Testis (tissue), 3 donors: Measurements from ENCODE around the gene ADCY10. TPM values are rescaled to one million over a fixed set of nuclear protein-coding genes. Genes with fewer than 3 reads are reported as not detected.
"Not testable (repeated sequence)": the region's sequence is repeated elsewhere in the genome, so short reads cannot be mapped to it uniquely, and the experiment has no call there.

Experiments
- DNase-seq: peaks from one replicate; pipeline ENCODE4 v3.0.0-alpha.2; 2019
- H3K27ac ChIP-seq, 2 donors: fragments of 200-600 bp; sonication (generic); one replicate each; pipeline ENCODE4 v1.5.1; 2019
- H3K27me3 ChIP-seq: fragments of 200-600 bp; sonication (generic); one replicate; pipeline ENCODE4 v1.5.1; 2019
- H3K36me3 ChIP-seq: fragments of 200-600 bp; sonication (generic); one replicate; pipeline ENCODE4 v1.5.1; 2017; ENCODE audit warnings: low read depth; ENCODE audit errors: missing control alignments
- H3K4me1 ChIP-seq: fragments of 200-600 bp; sonication (generic); one replicate; pipeline ENCODE4 v1.5.1; 2019
- H3K4me3 ChIP-seq, 2 donors: fragments of 200-600 bp; sonication (generic); one replicate each; pipeline ENCODE4 v1.5.1; 2017 to 2019
- H3K9me3 ChIP-seq: fragments of 200-600 bp; sonication (generic); one replicate; pipeline ENCODE4 v1.5.1; 2017
- CTCF ChIP-seq, 3 experiments: fragments of 450-650 bp in 2 of 3; fragments of 200-600 bp in 1 of 3; sonication (generic) in 1 of 3; IDR thresholded peaks; one replicate each; pipeline ENCODE4 v1.5.1; 2016 to 2019; ENCODE audit warnings: antibody characterized with exemption in 3 of 3, mild to moderate bottlenecking in 2 of 3, moderate library complexity in 1 of 3
- POLR2A ChIP-seq: fragments of 450-650 bp; IDR thresholded peaks from one replicate; pipeline ENCODE4 v1.6.1; 2017; ENCODE audit warnings: antibody characterized with exemption, mild to moderate bottlenecking, moderate library complexity
- WGBS, 2 donors: methylation state at CpG; one replicate each; pipeline ENCODE4 v1.1.5; 2018; 5-methylcytosine and 5-hydroxymethylcytosine counted together
- intact Hi-C: fragments of 100-400 bp; cut with DNase I; formaldehyde crosslinking; loops from one replicate; pipeline ENCODE4 v1.15.1; 2023; ENCODE audit warnings: low total_unique reads
- polyA plus RNA-seq: library from polyadenylated mRNA; stranded (reverse); fragments of 350-450 nt; fragmentation: Illumina TruSeq; extraction: RNeasy Lipid Tissue Mini Kit (QIAGEN cat#74804); gene quantifications from one replicate; pipeline ENCODE4 v1.2.3, GENCODE V29; 2014; ENCODE audit warnings: low read depth, low replicate concordance; ENCODE audit not compliant: insufficient read depth
- total RNA-seq, 2 donors: library from RNA; depleted of rRNA; stranded (reverse); fragments of >200 nt; gene quantifications; one replicate each; pipeline ENCODE4 v1.2.3, GENCODE V29; 2016

ADCY10 gene
- total and polyA plus RNA-seq, 3 donors from 2014 or later: 9.4 to 49.7 (median 24.6) TPM

- Histone ChIP-seq H3K9me3 (no peaks in the 10 kb centered on the region), H3K4me3 (no peak overlapping the region), H3K36me3 (no peaks in the 10 kb centered on the region), H3K4me1 (no peaks in the 10 kb centered on the region), H3K27me3 (no peaks in the 10 kb centered on the region), H3K27ac (no peak overlapping the region)
- TF ChIP-seq POLR2A (no peak), CTCF (IDR thresholded peaks at IDR 0.05) (no peak)
- intact Hi-C loops: no loop called here
- no peak for DNase-seq
Observed at GRCh38 chr1:167871331-167871730, 42.6 kb downstream of the ADCY10 start.

GRCh38 chr1:167869157-167870001, 44.6 kb downstream of the ADCY10 start:
- H3K4me3 ChIP-seq, H3K36me3 ChIP-seq, H3K27me3 ChIP-seq, intact Hi-C loops, H3K9me3 ChIP-seq, H3K4me1 ChIP-seq, DNase-seq, H3K27ac ChIP-seq: not testable (repeated sequence)
- WGBS, 2 donors: 69 to 73% methylated on average over 16 of the region's 16 CpGs

GRCh38 chr1:167866739-167867414, 47.1 kb downstream of the ADCY10 start:
- H3K4me3 ChIP-seq, DNase-seq, H3K36me3 ChIP-seq, H3K9me3 ChIP-seq, intact Hi-C loops, H3K27ac ChIP-seq, H3K27me3 ChIP-seq, H3K4me1 ChIP-seq: not testable (repeated sequence)
- 88 to 92% methylated on average over 7 to 8 of the region's 8 CpGs for WGBS, 2 donors

- intact Hi-C loops, H3K36me3 ChIP-seq, H3K27me3 ChIP-seq, H3K27ac ChIP-seq, H3K4me3 ChIP-seq, H3K4me1 ChIP-seq, DNase-seq, H3K9me3 ChIP-seq: not testable (repeated sequence)
- WGBS, 2 donors: 77 to 88% methylated on average over 2 of the region's 2 CpGs
Observed at GRCh38 chr1:167866326-167866725, 47.6 kb downstream of the ADCY10 start.

- not testable (repeated sequence) for H3K9me3 ChIP-seq, H3K27me3 ChIP-seq
- WGBS, 2 donors: 92 to 96% methylated on average over 10 of the region's 10 CpGs
Observed at GRCh38 chr1:167865804-167866308, 48.1 kb downstream of the ADCY10 start.

GRCh38 chr1:167865193-167865592, 48.7 kb downstream of the ADCY10 start:
- H3K27me3 ChIP-seq, H3K4me1 ChIP-seq, H3K27ac ChIP-seq, H3K4me3 ChIP-seq, intact Hi-C loops, DNase-seq, H3K36me3 ChIP-seq, H3K9me3 ChIP-seq: not testable (repeated sequence)

More at GRCh38 chr1:167865804-167866308, 48.1 kb downstream of the ADCY10 start:
- H3K27ac ChIP-seq, H3K4me1 ChIP-seq, H3K36me3 ChIP-seq, H3K4me3 ChIP-seq, DNase-seq, intact Hi-C loops: not testable (repeated sequence)

- Histone ChIP-seq H3K27ac (no peak overlapping the region), H3K9me3 (no peaks in the 10 kb centered on the region), H3K36me3 (no peaks in the 10 kb centered on the region), H3K4me1 (no peaks in the 10 kb centered on the region), H3K27me3 (no peaks in the 10 kb centered on the region), H3K4me3 (no peak overlapping the region)
- 78% methylated on average over 6 of the region's 6 CpGs for WGBS, 2 donors
- intact Hi-C loops: no loop called here
- no peak for DNase-seq
- TF ChIP-seq CTCF (IDR thresholded peaks at IDR 0.05): no peak
- no peak for TF ChIP-seq POLR2A
Observed at GRCh38 chr1:167864392-167865032, 49.4 kb downstream of the ADCY10 start.
